ENCODE data around the gene SMAGP.
"Not testable (repeated sequence)": the region's sequence is repeated elsewhere in the genome, so short reads cannot be mapped to it uniquely, and the experiment has no call there.

The SMAGP gene

GRCh38 chr12:51270951-51271518 lies 820 bp upstream of the SMAGP start:
- DNase-seq (ENCODE audit: low read depth), result no peak
- no peak for TF ChIP-seq CTCF (conservative IDR thresholded peaks at IDR 0.05; ENCODE audit: low read depth, low read length)
- H3K4me3 ChIP-seq (ENCODE audit: low read length), result peak overlapping the region; percentile 60

- DNase-seq (ENCODE audit: low read depth), result no peak
- TF ChIP-seq CTCF (conservative IDR thresholded peaks at IDR 0.05; ENCODE audit: low read depth, low read length), result peak; percentile 40
- peak overlapping the region; percentile 5 for H3K4me3 ChIP-seq (ENCODE audit: low read length)
Measured at GRCh38 chr12:51269174-51270066, 795 bp downstream of the SMAGP start.

- no peak for DNase-seq (ENCODE audit: low read depth)
- no peak for TF ChIP-seq CTCF (conservative IDR thresholded peaks at IDR 0.05; ENCODE audit: low read depth, low read length)
- no peak overlapping the region for H3K4me3 ChIP-seq (ENCODE audit: low read length)
Measured at GRCh38 chr12:51265024-51265423, 5.2 kb downstream of the SMAGP start.

GRCh38 chr12:51264297-51264696 lies 5.9 kb downstream of the SMAGP start:
- H3K4me3 ChIP-seq (ENCODE audit: low read length), result no peak overlapping the region
- TF ChIP-seq CTCF (conservative IDR thresholded peaks at IDR 0.05; ENCODE audit: low read depth, low read length), result no peak
- DNase-seq (ENCODE audit: low read depth), result no peak

GRCh38 chr12:51263341-51263740 lies 6.9 kb downstream of the SMAGP start:
- no peak overlapping the region for H3K4me3 ChIP-seq (ENCODE audit: low read length)

GRCh38 chr12:51262758-51263177 lies 7.4 kb downstream of the SMAGP start:
- DNase-seq (ENCODE audit: low read depth), result no peak
- TF ChIP-seq CTCF (conservative IDR thresholded peaks at IDR 0.05; ENCODE audit: low read depth, low read length), result peak; percentile 47
- H3K4me3 ChIP-seq (ENCODE audit: low read length), result no peak overlapping the region

More at GRCh38 chr12:51263341-51263740, 6.9 kb downstream of the SMAGP start:
- TF ChIP-seq CTCF (conservative IDR thresholded peaks at IDR 0.05; ENCODE audit: low read depth, low read length), result no peak
- DNase-seq (ENCODE audit: low read depth), result no peak

- not testable (repeated sequence) for H3K4me3 ChIP-seq (ENCODE audit: low read length); DNase-seq (ENCODE audit: low read depth)
Measured at GRCh38 chr12:51259600-51259999, 10.6 kb downstream of the SMAGP start.

Data from retinal pigment epithelial cell (primary cell).